ENCODE measurements around the gene SH3PXD2A.
A peak's percentile ranks its signal among the peaks of the same experiment; 100 is the strongest.

Gene SH3PXD2A

DNA sequence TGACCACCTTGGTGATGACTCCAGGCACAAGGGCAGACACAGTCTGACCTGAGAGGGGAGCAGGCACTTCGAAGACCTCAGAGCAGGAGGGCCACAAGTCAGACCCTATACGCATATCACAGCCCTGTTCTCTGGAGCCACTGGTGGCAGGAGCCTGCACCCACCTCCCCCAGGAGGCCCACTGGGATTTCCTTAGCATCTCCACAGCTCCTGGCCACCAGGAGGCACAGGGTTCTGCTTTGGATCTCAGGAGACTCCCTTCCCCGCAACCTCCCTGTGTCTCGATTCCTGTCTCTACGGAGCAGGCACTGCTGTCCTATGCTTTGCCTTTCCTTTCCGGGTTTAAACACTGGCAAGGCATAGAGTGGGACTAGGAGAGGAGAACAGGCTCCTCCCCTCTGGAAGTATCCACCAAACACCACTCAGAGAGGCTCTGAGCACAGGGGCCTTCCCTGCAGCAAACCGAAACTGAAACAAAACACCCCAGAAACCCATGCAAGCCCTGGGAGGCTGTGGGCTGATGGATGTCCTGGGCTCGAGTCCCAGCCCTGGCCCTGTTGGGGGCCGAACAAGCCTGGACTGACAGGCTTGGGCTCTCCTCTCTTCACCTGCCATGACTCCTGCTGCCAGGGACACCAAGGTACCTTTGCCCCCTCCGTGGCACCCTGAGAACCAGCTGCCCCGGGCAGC, 195.6 kb downstream of the SH3PXD2A start:
- DNase-seq: peak; percentile 14

- no peak for DNase-seq
Observed at GRCh38 chr10:103658049-103658577, 197.3 kb downstream of the SH3PXD2A start.

GRCh38 chr10:103657061-103657591, 198.2 kb downstream of the SH3PXD2A start:
- DNase-seq: no peak

DNA sequence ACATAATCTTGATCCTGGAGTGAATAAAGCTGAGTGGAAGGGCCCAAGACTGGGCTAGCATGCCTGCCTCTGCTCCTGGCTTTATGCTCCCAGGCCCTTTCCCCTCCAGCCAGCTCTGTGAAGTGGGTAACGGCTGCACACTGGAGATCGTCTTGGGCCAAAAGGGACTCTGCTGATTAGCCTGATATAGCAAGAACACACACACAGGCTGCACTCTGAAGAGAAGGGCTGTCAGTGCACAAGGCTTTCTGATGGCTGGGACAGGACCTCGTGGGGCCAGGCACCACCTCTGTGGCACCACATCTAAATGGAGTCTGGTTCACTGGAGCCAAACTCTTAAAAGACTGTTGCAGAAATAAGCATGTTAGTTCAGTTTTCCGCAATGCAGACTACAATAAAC, 200.5 kb downstream of the SH3PXD2A start:
- DNase-seq: no peak

- DNase-seq: no peak
Observed at GRCh38 chr10:103653581-103654037, 201.8 kb downstream of the SH3PXD2A start.

DNA sequence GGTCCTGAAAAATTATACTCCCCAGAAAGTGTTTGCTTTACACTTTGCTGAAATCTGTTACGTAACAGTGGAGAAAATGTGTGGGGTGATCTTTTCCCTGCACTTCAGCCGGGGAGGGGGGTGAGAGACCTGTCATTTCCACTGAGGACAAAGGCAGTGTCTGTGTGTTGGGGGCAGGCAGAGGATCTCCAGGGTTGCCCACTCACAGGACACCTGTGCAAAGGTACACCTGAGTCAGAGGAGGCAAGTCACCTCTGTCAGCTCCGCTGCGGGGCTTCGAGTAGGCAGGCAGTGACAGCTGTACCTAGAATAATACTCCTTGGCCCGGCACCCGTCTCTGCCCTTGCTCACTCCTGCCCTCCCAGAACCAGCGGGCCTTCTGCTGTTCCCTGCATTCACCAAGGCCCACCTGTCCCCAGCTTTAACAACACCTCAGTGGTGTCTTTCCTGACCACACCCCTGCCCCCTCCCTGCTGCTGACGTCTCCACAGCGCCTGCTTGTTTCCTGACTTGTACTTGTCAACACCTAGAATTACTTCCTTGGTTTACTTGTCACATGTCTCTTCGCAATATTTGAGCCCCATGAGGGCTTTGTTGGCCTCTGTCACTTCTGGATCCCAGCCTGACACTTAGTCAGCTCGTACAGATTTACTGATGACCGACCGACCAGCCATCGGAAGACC, 202.6 kb downstream of the SH3PXD2A start:
- DNase-seq: no peak

DNA sequence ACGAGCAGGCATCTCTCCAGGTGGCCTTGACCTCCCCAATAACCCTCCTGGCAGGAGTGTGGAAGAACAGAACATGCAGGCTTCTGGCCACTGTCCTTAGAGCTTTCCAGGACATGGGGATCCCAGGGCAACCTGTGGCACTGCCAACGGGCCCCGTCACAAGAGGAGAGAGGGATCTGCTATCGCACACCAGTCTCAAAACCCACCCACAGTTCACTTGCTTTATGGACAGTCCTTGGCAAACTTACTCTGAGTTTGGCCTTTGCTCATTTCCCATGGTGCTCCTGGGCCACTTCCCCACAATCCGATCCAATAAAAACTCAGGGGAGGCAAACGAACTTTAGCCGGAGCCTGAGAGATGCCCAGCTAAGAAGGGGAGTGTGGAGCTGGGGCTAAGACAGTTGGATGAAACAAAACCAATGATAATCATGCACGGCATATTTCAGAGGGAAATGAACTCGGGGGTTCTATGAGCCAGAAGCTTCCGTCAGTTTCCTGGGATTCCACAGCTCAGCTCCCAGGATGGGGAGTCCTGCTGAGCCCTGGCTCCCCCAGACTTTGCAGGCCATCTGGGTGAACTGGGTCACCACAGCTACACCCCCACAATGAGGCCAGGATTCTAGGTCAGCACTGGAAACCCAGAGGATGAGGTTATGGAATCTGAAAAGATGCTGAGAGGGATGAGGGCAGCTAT, 203.4 kb downstream of the SH3PXD2A start:
- DNase-seq: no peak

- no peak for DNase-seq
Observed at GRCh38 chr10:103651333-103651732, 204.0 kb downstream of the SH3PXD2A start.

DNA sequence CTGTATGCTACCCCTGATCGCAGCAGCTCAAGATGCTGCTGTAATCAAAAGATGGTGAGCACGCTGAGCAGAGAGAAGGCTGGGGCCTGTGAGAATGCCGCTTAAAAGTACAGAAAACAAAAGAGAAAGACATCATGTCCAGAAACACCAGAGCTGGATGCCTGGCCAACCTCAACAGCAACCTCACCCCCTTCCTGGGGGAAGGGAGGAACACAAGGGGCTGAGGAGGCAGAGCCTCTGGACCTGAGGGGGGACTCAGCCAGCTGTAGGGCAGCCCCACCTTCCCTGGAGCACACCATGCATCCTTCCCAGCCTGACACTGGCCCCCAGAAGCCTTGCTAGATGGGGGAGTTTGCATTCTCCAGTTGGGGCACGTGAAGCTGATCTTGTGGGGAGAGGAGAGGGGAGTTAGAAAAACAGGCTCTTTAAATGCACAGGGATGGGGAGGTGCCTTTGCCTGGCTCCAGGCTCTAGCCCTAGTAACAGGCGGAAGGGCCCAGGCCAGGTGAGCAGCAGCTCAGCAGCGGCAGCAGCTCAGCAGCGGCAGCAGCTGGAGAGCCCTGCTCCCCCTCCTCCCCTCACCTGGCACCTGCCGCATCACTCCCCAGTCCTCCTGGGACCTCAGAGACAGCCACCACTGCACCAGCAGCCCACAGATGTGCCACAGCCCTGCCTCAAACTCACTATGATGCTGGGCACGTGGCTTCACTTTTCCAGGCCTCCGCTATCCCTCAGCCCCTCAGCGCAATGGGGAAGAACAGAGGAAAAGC, 205.5 kb downstream of the SH3PXD2A start:
- no peak for DNase-seq

DNA sequence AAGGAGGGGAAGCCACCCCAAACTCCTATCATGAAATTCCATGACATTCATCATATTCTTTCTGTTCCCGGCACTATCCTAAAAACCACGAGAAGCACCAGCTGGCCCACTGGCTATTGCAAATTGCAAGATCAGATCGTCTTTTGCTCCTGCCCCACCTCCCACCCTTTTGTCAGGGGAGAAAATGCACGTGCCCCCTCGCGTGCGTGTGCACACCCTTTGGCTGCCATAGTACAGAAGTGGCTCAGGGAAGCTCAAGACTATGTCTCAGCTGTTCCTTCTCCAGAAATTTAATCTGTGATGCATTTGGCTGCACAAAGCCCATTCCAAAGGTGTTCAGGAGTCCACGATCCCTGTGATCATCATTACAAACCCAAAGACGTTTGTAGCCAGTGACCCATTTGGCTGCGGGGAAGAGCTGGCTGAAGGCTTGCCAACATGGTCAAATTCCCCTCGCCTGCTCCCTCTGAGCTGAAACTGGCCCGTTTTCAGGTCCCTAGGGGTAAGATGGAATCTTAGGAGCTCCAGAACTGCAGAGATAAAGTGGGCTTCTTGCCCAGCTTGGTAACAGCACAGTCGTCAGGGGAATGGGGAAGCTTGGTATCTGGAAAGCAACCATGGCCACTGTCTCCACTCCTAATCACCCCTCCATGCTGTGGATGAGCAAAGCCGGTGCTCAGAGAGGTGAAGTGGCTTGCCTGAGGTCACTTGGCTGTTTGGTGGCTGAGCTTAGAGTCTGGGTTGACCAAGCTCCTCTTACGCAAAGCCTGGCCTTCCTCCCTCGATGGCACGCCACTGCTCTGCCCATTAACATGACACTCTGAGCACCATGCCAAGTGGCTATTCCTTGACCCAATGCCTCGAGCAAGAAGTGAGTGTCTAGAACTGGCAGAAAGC, 206.5 kb downstream of the SH3PXD2A start:
- no peak for DNase-seq

DNA sequence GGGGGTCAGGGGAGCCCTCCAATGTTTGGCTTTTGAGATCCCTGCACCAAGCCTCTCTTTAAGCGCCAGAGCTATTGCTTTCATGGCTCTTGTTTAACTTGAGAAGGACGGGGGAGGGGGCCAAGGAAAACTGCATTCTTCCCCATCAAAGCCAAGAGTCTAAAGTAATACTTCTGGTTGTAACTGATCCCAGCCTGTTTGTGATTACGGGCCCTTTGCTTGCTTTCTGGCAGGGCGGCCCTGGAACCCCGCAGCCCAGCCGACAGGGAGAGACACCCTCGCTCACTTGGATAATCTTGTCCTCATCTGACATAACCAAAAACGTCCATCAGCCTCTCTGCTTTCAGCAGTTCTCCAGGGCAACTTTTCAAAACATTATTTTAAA, 207.1 kb downstream of the SH3PXD2A start:
- DNase-seq: no peak

- DNase-seq: no peak
Observed at GRCh38 chr10:103646304-103646703, 209.1 kb downstream of the SH3PXD2A start.

GRCh38 chr10:103645141-103646054, 210.0 kb downstream of the SH3PXD2A start:
- no peak for DNase-seq

DNA sequence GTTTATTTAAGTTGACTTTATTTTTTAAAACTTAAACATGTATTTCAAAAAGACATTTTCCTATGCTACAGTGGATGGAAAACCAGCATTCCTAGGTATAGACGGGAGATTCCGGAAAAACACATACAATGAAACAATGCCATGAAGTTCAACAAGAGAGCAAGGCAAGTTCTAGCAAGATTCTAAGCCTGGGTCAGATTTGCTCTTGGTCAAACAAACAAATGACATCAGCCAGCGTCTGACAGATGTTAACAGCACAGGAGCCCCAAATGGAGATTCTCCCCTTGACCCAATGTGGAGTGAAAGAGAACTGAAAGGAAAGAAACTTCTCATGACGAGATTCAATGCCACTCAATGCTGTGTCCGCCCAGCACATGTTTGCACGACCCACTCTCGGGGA, 212.0 kb downstream of the SH3PXD2A start:
- no peak for DNase-seq

DNA sequence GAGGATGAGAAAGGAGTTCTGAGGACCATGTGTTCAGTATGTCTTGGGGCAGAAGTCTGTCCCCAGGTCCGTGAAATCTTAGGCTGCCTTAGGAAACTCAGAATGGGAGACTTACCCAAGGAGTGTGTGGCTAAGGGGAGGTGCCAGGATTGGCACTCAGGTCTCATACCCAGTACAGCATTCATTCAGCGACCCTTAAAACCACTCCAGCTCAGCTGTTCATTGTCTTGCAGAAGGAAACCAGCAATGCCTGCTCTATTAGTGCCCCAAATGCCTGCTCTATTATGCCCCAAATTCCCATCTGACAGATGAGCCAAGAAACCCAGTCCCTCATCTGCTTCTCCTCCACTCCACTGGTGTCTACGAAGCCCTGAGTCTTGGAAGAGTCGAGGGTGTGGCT, 214.1 kb downstream of the SH3PXD2A start:
- no peak for DNase-seq

DNA sequence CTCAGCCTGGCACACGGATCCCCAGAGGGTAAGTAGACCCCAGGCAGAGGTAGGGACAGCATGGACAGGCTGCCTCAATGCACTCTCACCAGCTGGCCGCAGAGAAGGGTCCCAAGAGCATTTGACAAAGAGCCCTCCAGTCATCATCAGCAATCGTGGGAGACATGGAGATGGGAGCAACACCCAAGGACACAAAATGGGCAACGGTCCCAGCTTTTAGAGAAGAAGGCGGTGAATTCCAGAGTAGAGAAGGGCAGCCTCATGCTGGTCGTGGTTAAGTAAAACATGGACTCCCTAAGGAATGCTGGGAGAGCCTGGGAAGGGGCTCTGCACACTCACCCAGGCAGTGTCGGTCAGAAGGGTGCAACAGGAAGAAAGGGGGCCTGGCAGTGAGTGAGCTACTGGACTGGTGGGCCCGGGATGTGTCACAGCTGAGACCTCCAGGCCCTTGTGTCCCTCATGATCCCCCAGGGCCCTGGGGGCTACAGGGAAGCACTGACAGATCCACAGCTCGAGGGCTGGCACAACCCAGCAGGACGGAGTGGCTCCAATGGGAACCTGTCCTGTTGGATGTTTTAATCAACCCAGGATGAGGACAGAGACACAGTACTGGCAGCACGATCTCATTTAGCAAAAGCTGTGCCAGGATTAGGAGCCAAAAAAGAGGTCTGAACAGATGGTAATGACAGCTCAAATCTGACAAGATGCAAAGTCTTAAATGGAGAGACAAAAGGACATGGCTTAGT, 214.8 kb downstream of the SH3PXD2A start:
- no peak for DNase-seq

- no peak for DNase-seq
Observed at GRCh38 chr10:103638948-103639347, 216.4 kb downstream of the SH3PXD2A start.

DNA sequence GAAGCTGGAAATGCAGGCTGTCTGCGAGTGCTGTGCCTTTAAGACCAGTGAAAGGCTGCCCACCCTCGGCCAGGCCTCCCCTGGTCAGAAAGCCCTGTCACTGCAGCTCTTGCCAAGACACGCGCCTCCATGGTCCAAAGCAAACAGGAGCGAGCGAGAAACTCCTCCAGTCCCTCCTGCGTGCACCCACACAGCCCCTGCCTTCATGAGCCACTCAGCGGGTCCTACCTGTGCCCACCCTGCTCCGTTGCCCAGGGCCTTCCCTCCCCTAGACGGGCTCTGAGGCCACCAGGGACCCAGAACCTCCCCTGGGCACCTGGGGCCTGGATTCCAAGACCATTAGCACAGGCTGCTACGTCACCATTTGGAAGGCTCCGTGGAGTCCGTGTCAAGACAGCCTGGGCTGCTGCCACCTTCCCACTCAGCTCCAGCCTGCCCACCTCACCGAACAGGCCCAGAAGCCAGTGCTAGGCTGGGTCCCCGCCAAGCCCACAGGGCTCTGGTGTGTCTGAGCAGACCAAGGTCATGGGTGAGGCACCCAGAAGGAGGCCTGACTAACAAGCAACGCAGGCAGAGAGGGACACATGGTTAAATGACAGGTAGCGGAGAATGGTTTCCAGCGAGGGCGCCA, 217.3 kb downstream of the SH3PXD2A start:
- DNase-seq: no peak

GRCh38 chr10:103637011-103637410, 218.4 kb downstream of the SH3PXD2A start:
- no peak for DNase-seq

All from NK-92 treated with Interleukin-12 subunit alpha and Interleukin-12 subunit beta, amount 100 ng/mL, for 24 hours (cell line).